Omental fat pad (tissue), 4 donors: ENCODE results near the gene GIT2. TPM values are rescaled to one million over a fixed set of nuclear protein-coding genes. Genes with fewer than 3 reads are reported as not detected.

Experiments used
- ATAC-seq: fragments of 150-250 bp; one replicate; pipeline ENCODE4 v1.9.1; 2016; ENCODE audit warnings: mild to moderate bottlenecking, moderate library complexity; ENCODE audit not compliant: low FRiP score
- DNase-seq: peaks from one replicate; pipeline ENCODE4 v3.0.0-alpha.2; 2019; ENCODE audit warnings: low spot score
- CTCF ChIP-seq, 3 donors: fragments of 450-650 bp; IDR thresholded peaks; one replicate each; pipeline ENCODE4 v1.5.1; 2016 to 2017; ENCODE audit warnings: antibody characterized with exemption in 3 of 3, mild to moderate bottlenecking in 3 of 3, moderate library complexity in 2 of 3
- total RNA-seq, 4 donors: library from RNA; depleted of rRNA; stranded (reverse); fragments of >200 nt; gene quantifications; one replicate each; pipeline ENCODE4 v1.1.0, GENCODE V29; 2016

The GIT2 gene
- total RNA-seq, 4 donors from 2014 or later: 28.7 to 77.2 (median 47.0) TPM

GRCh38 chr12:110033888-110034287 is 37.7 kb upstream of the GIT2 start:
- no peak for DNase-seq
- TF ChIP-seq CTCF (IDR thresholded peaks at IDR 0.05): no peak
- ATAC-seq: no peak

- no peak for ATAC-seq
- TF ChIP-seq CTCF (IDR thresholded peaks at IDR 0.05): no peak
- no peak for DNase-seq
Measured at GRCh38 chr12:110029290-110029815, 33.2 kb upstream of the GIT2 start.

- TF ChIP-seq CTCF (IDR thresholded peaks at IDR 0.05): no peak
- ATAC-seq (no peak), DNase-seq (no peak)
Measured at GRCh38 chr12:110028323-110028722, 32.2 kb upstream of the GIT2 start.

GRCh38 chr12:110024051-110024450 is 27.9 kb upstream of the GIT2 start:
- DNase-seq (no peak), ATAC-seq (no peak)
- no peak for TF ChIP-seq CTCF (IDR thresholded peaks at IDR 0.05)

- ATAC-seq: no peak
- DNase-seq: no peak
- no peak for TF ChIP-seq CTCF (IDR thresholded peaks at IDR 0.05)
Measured at GRCh38 chr12:110023059-110023980, 27.2 kb upstream of the GIT2 start.

- DNase-seq (no peak), ATAC-seq (no peak)
- TF ChIP-seq CTCF (IDR thresholded peaks at IDR 0.05): no peak
Measured at GRCh38 chr12:110020956-110021355, 24.8 kb upstream of the GIT2 start.

GRCh38 chr12:110015132-110015531 is 19.0 kb upstream of the GIT2 start:
- TF ChIP-seq CTCF (IDR thresholded peaks at IDR 0.05): no peak
- ATAC-seq (no peak), DNase-seq (no peak)
